GM10266 (cell line): Measurements from ENCODE around the gene MYO16.

Experiments
- DNase-seq: peaks from one replicate; pipeline ENCODE4 v3.0.0; 2012; ENCODE audit errors: extremely low spot score
- CTCF ChIP-seq: IDR thresholded peaks from 2 replicates; pipeline ENCODE4 v1.5.1; 2012; ENCODE audit warnings: mild to moderate bottlenecking, low read depth; ENCODE audit not compliant: control insufficient read depth, insufficient read depth; ENCODE audit errors: missing control alignments

The MYO16 gene

GRCh38 chr13:108702171-108702570 lies 72.8 kb downstream of the MYO16 start:
- no peak for TF ChIP-seq CTCF
- no peak for DNase-seq

- no peak for TF ChIP-seq CTCF
- no peak for DNase-seq
Measured at GRCh38 chr13:108705031-108705430, 75.6 kb downstream of the MYO16 start.

- DNase-seq: no peak
- no peak for TF ChIP-seq CTCF
Measured at GRCh38 chr13:108707584-108707983, 78.2 kb downstream of the MYO16 start.

- no peak for TF ChIP-seq CTCF
- no peak for DNase-seq
Measured at GRCh38 chr13:108708921-108709320, 79.5 kb downstream of the MYO16 start.

GRCh38 chr13:108711386-108711785 lies 82.0 kb downstream of the MYO16 start:
- peak; percentile 12 for TF ChIP-seq CTCF
- no peak for DNase-seq

GRCh38 chr13:108725471-108725870 lies 96.1 kb downstream of the MYO16 start:
- DNase-seq: no peak

GRCh38 chr13:108728370-108728769 lies 99.0 kb downstream of the MYO16 start:
- no peak for TF ChIP-seq CTCF
- no peak for DNase-seq

More at GRCh38 chr13:108725471-108725870, 96.1 kb downstream of the MYO16 start:
- no peak for TF ChIP-seq CTCF
